HUES48 (cell line): Measurements from ENCODE around the gene ALKBH4.

Experiments used
- H3K27ac ChIP-seq: one replicate; pipeline ENCODE4 v1.7.0; 2013; ENCODE audit warnings: low read depth, low read length, inconsistent platforms
- H3K27me3 ChIP-seq: 2 replicates; pipeline ENCODE4 v1.6.1; 2013; ENCODE audit warnings: mild to moderate bottlenecking, low read length; ENCODE audit not compliant: control insufficient read depth, insufficient read depth
- H3K36me3 ChIP-seq: 2 replicates; pipeline ENCODE4 v1.6.1; 2013; ENCODE audit warnings: low read length; ENCODE audit not compliant: control insufficient read depth, insufficient read depth
- H3K4me1 ChIP-seq: 2 replicates; pipeline ENCODE4 v1.6.1; 2013; ENCODE audit warnings: mild to moderate bottlenecking, low read length; ENCODE audit not compliant: control insufficient read depth, insufficient read depth
- H3K4me3 ChIP-seq: 2 replicates; pipeline ENCODE4 v1.5.1; 2013; ENCODE audit warnings: mild to moderate bottlenecking, low read depth, low read length
- H3K9ac ChIP-seq: 2 replicates; pipeline ENCODE4 v1.6.1; 2013; ENCODE audit warnings: mild to moderate bottlenecking, low read depth, low read length, moderate library complexity
- H3K9me3 ChIP-seq: 2 replicates; pipeline ENCODE4 v1.6.1; 2013; ENCODE audit warnings: low read length; ENCODE audit not compliant: control insufficient read depth, insufficient read depth

Gene ALKBH4

GRCh38 chr7:102450242-102450641, 14.4 kb downstream of the ALKBH4 start:
- H3K27me3 ChIP-seq = no peaks in the 10 kb centered on the region
- H3K9ac ChIP-seq = no peak overlapping the region
- H3K27ac ChIP-seq = no peak overlapping the region
- no peaks in the 10 kb centered on the region for H3K9me3 ChIP-seq
- H3K4me3 ChIP-seq = no peak overlapping the region
- H3K4me1 ChIP-seq = no peaks in the 10 kb centered on the region
- H3K36me3 ChIP-seq = peaks cover 13% of the 10 kb centered on the region; the same call in 1 of the 2 replicates

DNA sequence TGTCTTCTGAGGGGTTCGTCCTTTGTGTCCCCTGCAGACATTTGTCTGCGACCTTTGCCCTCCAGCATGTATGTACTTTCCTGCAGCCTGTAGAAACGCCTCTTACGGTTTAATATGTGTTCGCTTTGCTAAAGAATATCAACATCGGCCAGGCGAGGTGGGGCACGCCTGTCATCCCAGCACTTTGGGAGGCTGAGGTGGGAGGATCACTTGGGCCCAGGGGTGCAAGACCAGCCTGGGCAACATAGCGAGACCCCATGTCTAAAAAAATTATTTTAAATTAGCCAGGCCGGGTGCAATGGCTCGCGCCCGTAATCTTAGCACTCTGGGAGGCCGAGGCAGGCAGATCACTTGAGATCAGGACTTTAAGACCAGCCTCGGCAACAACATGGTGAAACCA, 15.5 kb downstream of the ALKBH4 start:
- Histone ChIP-seq H3K27me3 (no peaks in the 10 kb centered on the region), H3K9me3 (no peaks in the 10 kb centered on the region), H3K27ac (no peak overlapping the region), H3K9ac (no peak overlapping the region), H3K36me3 (peaks cover 17% of the 10 kb centered on the region; the same call in 1 of the 2 replicates), H3K4me1 (no peaks in the 10 kb centered on the region), H3K4me3 (no peak overlapping the region)

DNA sequence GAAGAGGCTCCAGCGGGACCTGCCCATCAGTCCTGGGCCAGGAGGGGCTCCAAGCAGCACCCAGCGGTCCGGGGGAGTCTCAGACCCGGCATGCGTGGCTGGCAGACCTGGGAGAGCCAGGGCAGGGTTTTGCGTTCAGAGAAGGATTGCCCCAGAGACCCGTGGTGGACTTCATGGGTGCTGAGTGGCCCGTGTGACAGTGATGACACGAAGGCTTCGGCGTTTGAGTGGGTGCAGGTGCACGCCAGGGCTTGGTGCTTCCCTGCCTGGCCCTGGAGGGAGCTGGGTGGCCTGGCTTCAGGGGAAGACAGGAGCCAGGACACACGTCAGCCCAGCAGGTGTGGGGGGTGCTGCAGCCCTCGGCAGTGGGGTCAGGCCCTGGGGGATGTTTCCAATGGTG, 17.4 kb downstream of the ALKBH4 start:
- Histone ChIP-seq H3K9me3 (no peaks in the 10 kb centered on the region), H3K4me3 (no peak overlapping the region), H3K9ac (no peak overlapping the region), H3K4me1 (no peaks in the 10 kb centered on the region), H3K36me3 (peaks cover 17% of the 10 kb centered on the region; the same call in 1 of the 2 replicates), H3K27me3 (no peaks in the 10 kb centered on the region), H3K27ac (no peak overlapping the region)

DNA sequence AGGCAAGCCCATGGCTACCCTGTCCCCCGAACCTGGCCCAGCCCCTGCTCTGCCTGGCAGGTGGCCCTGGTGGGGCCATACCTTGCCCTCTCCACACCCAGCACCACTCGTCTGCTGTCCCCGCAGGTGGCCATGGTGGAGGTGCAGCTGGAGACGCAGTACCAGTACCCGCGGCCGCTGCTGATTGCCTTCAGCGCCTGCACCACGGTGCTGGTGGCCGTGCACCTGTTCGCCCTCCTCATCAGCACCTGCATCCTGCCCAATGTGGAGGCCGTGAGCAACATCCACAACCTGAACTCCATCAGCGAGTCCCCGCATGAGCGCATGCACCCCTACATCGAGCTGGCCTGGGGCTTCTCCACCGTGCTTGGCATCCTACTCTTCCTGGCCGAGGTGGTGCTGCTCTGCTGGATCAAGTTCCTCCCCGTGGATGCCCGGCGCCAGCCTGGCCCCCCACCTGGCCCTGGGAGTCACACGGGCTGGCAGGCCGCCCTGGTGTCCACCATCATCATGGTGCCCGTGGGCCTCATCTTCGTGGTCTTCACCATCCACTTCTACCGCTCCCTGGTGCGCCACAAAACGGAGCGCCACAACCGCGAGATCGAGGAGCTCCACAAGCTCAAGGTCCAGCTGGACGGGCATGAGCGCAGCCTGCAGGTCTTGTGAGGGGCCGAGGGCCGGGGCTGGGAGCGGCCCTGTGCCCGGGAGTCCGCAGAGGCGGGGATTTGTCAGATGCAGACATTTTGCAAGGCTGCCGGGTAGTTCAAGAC, 18.1 kb downstream of the ALKBH4 start:
- Histone ChIP-seq H3K27ac (no peak overlapping the region), H3K4me1 (0 out of 2 replicates have a peak, but pooled peaks cover 2% of the 10 kb centered on the region), H3K4me3 (no peak overlapping the region), H3K9ac (no peak overlapping the region), H3K27me3 (no peaks in the 10 kb centered on the region), H3K36me3 (peaks cover 17% of the 10 kb centered on the region; the same call in 1 of the 2 replicates), H3K9me3 (no peaks in the 10 kb centered on the region)

DNA sequence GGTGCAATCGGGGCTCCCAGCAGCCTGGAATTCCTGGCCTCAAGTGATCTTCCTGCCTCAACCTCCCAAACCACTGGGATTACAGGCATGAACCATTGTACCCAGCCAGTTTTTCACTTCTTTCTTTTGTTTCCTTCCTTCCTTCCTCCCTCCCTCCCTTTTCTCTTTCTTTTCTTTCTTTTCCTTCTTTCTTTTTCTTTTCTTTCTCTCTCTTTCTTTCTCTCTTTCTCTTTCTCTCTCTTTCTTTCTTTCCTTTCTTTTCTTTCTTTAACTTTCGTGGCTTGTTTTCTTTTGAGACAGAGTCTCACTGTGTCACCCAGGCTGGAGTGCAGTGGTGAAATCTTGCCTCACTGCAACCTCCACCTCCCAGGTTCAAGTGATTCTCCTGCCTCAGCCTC, 19.0 kb downstream of the ALKBH4 start:
- Histone ChIP-seq H3K27ac (no peak overlapping the region), H3K9ac (no peak overlapping the region), H3K4me3 (no peak overlapping the region), H3K9me3 (no peaks in the 10 kb centered on the region), H3K4me1 (0 out of 2 replicates have a peak, but pooled peaks cover 4% of the 10 kb centered on the region), H3K27me3 (no peaks in the 10 kb centered on the region), H3K36me3 (peaks cover 17% of the 10 kb centered on the region; the same call in 1 of the 2 replicates)

DNA sequence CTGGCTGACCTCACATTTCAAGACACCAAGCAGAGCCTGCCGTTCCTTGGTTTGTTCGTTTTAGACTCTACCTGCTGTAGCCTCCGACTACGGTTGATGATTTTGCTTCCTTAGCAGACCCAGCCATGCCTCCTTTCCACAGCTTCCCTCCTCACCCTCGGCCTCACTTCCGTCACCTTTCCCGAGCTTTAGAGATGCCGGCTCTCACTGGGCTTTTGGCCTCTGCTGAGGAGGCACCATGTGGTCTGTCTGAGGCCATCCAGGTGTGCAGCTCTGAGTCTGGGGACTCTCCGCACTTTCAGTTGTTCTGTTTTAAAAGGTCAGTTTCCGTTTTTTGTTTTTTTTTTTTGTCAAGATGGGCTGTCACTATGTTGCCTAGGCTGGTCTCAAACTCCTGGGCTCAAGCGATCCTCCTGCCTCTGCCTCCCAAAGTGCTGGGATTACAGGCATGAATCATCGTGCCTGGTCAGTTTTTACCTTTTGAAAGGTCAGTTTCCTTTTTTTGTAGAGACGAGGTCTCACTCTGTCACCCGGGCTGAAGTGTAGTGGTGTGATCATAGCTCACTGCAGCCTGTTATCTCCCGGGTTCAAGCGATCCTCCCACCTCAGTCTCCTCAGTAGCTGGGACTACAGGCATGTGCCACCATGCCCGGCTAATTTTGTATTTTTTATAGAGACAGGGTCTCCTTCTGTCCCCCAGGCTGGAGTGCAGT, 19.5 kb downstream of the ALKBH4 start:
- Histone ChIP-seq H3K9me3 (no peaks in the 10 kb centered on the region), H3K27ac (no peak overlapping the region), H3K27me3 (no peaks in the 10 kb centered on the region), H3K4me1 (peaks cover 7% of the 10 kb centered on the region; the same call in 1 of the 2 replicates), H3K9ac (no peak overlapping the region), H3K36me3 (peaks cover 17% of the 10 kb centered on the region; the same call in 1 of the 2 replicates), H3K4me3 (no peak overlapping the region)

DNA sequence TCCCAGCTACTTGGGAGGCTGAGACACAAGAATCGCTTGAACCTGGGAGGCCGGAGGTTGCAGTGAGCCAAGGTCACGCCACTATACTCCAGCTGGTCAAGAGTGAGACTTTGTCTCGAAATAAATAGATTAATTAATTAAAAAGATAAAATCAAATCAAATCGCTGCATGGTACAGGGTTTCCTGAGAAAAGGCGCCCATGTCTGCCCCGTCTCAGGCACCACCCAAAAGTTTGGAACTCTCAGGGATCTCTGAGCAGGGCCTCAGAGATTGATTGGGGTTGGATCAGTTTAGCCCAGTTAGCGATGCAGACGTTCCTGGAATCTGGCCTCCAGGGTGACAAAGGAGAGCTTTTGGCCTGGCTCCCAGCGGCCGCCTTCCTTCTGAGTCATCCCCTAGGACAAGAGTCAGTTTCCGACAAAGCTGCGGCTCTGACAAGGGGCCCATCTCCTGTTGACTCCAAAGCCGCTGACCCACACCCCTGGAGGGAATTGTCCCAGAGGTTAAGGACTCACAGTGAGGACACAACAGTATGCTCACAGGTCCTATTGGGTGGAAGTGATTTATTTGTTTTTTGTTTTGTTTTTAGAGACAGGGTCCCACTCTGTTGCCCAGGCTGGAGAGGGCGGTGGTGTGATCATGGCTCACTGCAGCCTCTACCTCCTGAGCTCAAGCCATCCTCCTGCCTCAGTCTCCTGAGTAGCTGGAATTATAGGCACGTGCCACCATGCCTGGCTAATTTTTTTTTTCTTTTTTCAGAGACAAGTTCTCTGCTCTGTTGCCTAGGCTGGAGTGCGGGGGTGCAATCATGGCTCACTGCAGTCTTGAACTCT, 24.5 kb downstream of the ALKBH4 start:
- Histone ChIP-seq H3K27ac (peak overlapping the region; percentile 65), H3K4me1 (peaks cover 8% of the 10 kb centered on the region; the same call in 1 of the 2 replicates), H3K4me3 (no peak overlapping the region), H3K36me3 (peaks cover 11% of the 10 kb centered on the region; the same call in 1 of the 2 replicates), H3K9ac (no peak overlapping the region), H3K27me3 (no peaks in the 10 kb centered on the region), H3K9me3 (no peaks in the 10 kb centered on the region)

- Histone ChIP-seq H3K4me1 (peaks cover 10% of the 10 kb centered on the region; the same call in 1 of the 2 replicates), H3K27ac (no peak overlapping the region), H3K4me3 (no peak overlapping the region), H3K27me3 (no peaks in the 10 kb centered on the region), H3K36me3 (peaks cover 7% of the 10 kb centered on the region; the same call in 1 of the 2 replicates), H3K9ac (no peak overlapping the region), H3K9me3 (no peaks in the 10 kb centered on the region)
These were observed 28.5 kb downstream of the ALKBH4 start for GRCh38 chr7:102436118-102436517.

- Histone ChIP-seq H3K27me3 (no peaks in the 10 kb centered on the region), H3K36me3 (0 out of 2 replicates have a peak, but pooled peaks cover 4% of the 10 kb centered on the region), H3K4me1 (peaks cover 6% of the 10 kb centered on the region), H3K4me3 (peak overlapping the region; percentile 83), H3K9ac (no peak overlapping the region), H3K27ac (no peak overlapping the region), H3K9me3 (no peaks in the 10 kb centered on the region)
These were observed 30.6 kb downstream of the ALKBH4 start for GRCh38 chr7:102434039-102434486.

- Histone ChIP-seq H3K9me3 (no peaks in the 10 kb centered on the region), H3K9ac (peak within 1 kb of the TSS; percentile 48), H3K4me3 (peak within 1 kb of the TSS; percentile 83), H3K27ac (peak within 1 kb of the TSS; percentile 20), H3K27me3 (no peaks in the 10 kb centered on the region), H3K4me1 (peaks cover 6% of the 10 kb centered on the region), H3K36me3 (0 out of 2 replicates have a peak, but pooled peaks cover 3% of the 10 kb centered on the region)
These were observed 31.2 kb downstream of the ALKBH4 start, which contains the start of gene ORAI2 for GRCh38 chr7:102433219-102434038. Gene ORAI2, plus strand, starts transcription at chr7:102433575. Its CDS starts 5,382 bp downstream, at chr7:102438957.
